Right atrium auricular region (tissue), 2 donors: ENCODE measurements around the gene GPD1. TPM values are rescaled to one million over a fixed set of nuclear protein-coding genes. Genes with fewer than 3 reads are reported as not detected.

Experiments
- DNase-seq: peaks from one replicate; pipeline ENCODE4 v3.0.0-alpha.2; 2019; ENCODE audit warnings: low spot score
- H3K27ac ChIP-seq, 2 donors: fragments of 200-600 bp; sonication (generic); 1 replicate in 1 of 2; 2 replicates in 1 of 2; pipeline ENCODE4 v1.5.1; 2016 to 2019
- H3K27me3 ChIP-seq, 2 donors: fragments of 200-600 bp; sonication (generic); one replicate each; pipeline versions ENCODE4 v1.5.1 to v1.6.0; 2017 to 2019
- H3K36me3 ChIP-seq: fragments of 200-600 bp; sonication (generic); one replicate; pipeline ENCODE4 v1.5.1; 2016
- H3K4me1 ChIP-seq, 2 donors: fragments of 200-600 bp; sonication (generic); one replicate each; pipeline versions ENCODE4 v1.5.1 to v1.6.0; 2017 to 2019
- H3K4me3 ChIP-seq, 2 donors: fragments of 200-600 bp; sonication (generic); 1 replicate in 1 of 2; 2 replicates in 1 of 2; pipeline ENCODE4 v1.5.1; 2017 to 2019; ENCODE audit warnings: mild to moderate bottlenecking in 1 of 2, moderate library complexity in 1 of 2
- H3K9me3 ChIP-seq, 2 donors: fragments of 200-600 bp; sonication (generic); one replicate each; pipeline ENCODE4 v1.5.1; 2019
- total RNA-seq, 2 donors: library from RNA; depleted of rRNA; stranded (reverse); fragments of >200 nt; gene quantifications; one replicate each; pipeline ENCODE4 v1.1.0, GENCODE V29; 2016
- TF ChIP-seq, protein P1 (sequence below), 2 donors: fragments of 200-600 bp; sonication (generic); IDR thresholded peaks; one replicate each; pipeline ENCODE4 v1.5.1; 2019; ENCODE audit warnings: antibody characterized with exemption in 2 of 2

GPD1 gene
- total RNA-seq, 2 donors from 2014 or later = 8.8 to 38.7 TPM

DNA sequence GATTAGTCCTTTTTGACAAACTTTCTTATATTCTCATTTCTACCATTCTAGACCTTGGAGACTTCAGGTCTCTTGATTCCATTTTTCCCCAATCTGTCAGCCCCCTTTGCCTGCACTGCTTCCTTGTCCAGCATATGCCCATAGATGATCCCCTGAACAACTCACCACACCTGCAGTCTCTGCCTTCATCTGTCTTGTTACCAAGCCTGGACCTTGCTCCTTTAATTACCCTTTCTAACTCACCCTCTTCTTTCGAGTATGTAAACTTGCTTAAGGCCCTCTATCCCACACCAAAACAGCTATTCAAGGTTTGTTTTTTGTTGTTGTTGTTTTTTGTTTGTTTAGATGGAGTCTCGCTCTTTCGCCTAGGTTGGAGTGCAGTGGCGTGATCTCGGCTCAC is 17.8 kb downstream of the GPD1 start:
- no peak for DNase-seq
- TF ChIP-seq, protein P1, sequence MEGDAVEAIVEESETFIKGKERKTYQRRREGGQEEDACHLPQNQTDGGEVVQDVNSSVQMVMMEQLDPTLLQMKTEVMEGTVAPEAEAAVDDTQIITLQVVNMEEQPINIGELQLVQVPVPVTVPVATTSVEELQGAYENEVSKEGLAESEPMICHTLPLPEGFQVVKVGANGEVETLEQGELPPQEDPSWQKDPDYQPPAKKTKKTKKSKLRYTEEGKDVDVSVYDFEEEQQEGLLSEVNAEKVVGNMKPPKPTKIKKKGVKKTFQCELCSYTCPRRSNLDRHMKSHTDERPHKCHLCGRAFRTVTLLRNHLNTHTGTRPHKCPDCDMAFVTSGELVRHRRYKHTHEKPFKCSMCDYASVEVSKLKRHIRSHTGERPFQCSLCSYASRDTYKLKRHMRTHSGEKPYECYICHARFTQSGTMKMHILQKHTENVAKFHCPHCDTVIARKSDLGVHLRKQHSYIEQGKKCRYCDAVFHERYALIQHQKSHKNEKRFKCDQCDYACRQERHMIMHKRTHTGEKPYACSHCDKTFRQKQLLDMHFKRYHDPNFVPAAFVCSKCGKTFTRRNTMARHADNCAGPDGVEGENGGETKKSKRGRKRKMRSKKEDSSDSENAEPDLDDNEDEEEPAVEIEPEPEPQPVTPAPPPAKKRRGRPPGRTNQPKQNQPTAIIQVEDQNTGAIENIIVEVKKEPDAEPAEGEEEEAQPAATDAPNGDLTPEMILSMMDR (IDR thresholded peaks at IDR 0.05) = no peak
- H3K27ac ChIP-seq = no peak overlapping the region
- peaks cover 33% of the 10 kb centered on the region for H3K36me3 ChIP-seq
- peaks cover 0 to 6% of the 10 kb centered on the region in 2 donors for H3K4me1 ChIP-seq
- no peaks in the 10 kb centered on the region for H3K27me3 ChIP-seq
- no peaks in the 10 kb centered on the region for H3K9me3 ChIP-seq
- no peak overlapping the region for H3K4me3 ChIP-seq

DNA sequence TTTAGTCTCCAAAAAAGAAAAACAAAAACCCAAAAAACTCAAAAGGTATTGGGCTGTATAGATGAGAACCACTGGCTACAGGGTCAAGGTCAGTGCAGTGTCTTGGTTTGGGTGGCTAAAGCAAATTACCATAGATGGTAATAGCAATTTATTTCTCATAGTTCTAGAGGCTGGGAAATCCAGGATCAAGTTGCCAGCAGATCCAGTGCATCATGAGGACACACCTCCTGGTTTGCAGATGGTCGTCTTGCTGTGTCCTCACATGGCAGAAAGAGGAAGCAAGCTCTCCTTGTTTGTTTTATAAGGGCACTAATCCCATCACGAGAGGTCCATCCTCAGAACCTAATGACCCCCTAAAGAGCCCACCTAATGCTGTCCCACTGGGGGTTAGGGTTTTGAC is 19.4 kb downstream of the GPD1 start:
- TF ChIP-seq, protein P1 (IDR thresholded peaks at IDR 0.05) = no peak
- Histone ChIP-seq H3K4me1 (no peaks in the 10 kb centered on the region), H3K4me3 (no peak overlapping the region), H3K27me3 (no peaks in the 10 kb centered on the region), H3K27ac (no peak overlapping the region), H3K9me3 (no peaks in the 10 kb centered on the region), H3K36me3 (peaks cover 43% of the 10 kb centered on the region)
- no peak for DNase-seq

DNA sequence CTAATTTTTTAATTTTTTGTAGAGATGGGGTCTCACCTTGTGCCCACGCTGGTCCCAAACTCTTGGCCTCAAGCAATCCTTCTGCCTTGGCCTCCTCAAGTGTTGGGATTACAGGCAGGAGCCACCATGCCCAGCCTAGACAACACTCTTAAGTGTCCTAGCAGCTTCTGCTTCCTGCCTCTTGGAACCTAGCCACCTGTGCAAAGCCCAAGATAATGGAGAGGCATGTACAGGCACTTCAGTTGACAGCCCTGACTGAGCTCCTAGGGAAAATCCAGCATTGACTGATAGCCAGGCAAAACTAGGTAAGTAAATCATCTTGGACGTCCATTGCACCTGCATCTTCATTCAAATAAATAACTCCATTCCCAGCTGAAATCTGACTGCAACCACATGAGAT is 23.7 kb downstream of the GPD1 start:
- H3K36me3 ChIP-seq = peaks cover 39% of the 10 kb centered on the region
- H3K4me3 ChIP-seq = no peak overlapping the region
- no peaks in the 10 kb centered on the region for H3K4me1 ChIP-seq

DNA sequence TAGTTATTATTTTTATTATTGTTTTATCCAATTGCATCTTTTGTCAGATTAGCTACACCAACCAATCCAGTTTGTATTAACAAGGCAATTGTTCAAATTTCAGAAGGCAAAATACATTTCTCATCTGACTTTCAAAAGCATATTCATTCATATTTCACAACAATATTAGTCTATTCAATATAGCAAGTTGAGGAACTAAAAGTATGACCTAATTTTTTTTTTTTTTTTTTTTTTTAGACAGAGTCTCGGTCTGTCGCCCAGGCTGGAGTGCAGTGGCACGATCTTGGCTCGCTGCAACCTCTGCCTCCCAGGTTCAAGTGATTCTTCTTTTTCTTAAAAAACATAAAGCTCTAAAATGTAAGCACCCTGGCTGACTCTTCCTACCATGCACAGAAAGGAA is 25.5 kb downstream of the GPD1 start:
- Histone ChIP-seq H3K4me1 (no peaks in the 10 kb centered on the region), H3K4me3 (no peak overlapping the region), H3K9me3 (no peaks in the 10 kb centered on the region), H3K36me3 (peaks cover 48% of the 10 kb centered on the region), H3K27me3 (no peaks in the 10 kb centered on the region), H3K27ac (no peak overlapping the region)
- TF ChIP-seq, protein P1 (IDR thresholded peaks at IDR 0.05) = no peak
- no peak for DNase-seq

More for the DNA sequence above, 23.7 kb downstream of the GPD1 start:
- DNase-seq = no peak
- Histone ChIP-seq H3K9me3 (no peaks in the 10 kb centered on the region), H3K27me3 (no peaks in the 10 kb centered on the region), H3K27ac (no peak overlapping the region)
- TF ChIP-seq, protein P1 (IDR thresholded peaks at IDR 0.05) = no peak

DNA sequence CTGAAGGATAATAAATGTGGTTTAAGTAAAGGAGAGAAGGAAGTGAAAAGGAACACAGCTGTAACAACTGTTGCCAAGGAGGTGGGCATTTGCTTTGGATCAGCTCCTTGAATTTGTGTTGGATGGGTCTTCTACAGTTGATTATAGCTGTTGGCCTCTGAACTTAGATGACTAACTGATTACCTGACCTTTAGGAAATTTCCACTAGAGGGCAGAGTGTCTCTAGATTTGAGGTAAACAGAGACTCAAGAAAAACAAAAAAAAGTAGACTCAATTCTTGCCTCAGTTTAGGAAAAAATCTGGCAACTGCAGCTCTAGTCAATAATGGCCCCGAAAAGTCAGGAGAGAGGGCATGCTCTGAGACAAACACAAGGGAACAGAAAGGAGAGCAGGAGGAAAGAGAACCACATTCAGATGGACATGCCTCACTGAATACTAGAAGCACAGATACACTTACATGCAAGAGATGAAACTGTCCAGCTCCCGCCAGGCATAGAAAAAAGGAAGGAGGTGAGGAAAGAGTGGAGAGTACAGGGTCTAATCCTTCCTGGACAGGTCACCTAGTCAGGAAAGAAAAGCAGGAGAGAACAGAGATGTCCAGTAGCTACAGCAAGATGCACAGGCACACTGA is 28.8 kb downstream of the GPD1 start:
- TF ChIP-seq, protein P1 (IDR thresholded peaks at IDR 0.05) = no peak
- no peaks in the 10 kb centered on the region for H3K4me1 ChIP-seq
- no peaks in the 10 kb centered on the region for H3K9me3 ChIP-seq
- no peak for DNase-seq
- H3K27me3 ChIP-seq = no peaks in the 10 kb centered on the region
- no peak overlapping the region for H3K4me3 ChIP-seq
- H3K36me3 ChIP-seq = peaks cover 49% of the 10 kb centered on the region
- no peak overlapping the region for H3K27ac ChIP-seq

DNA sequence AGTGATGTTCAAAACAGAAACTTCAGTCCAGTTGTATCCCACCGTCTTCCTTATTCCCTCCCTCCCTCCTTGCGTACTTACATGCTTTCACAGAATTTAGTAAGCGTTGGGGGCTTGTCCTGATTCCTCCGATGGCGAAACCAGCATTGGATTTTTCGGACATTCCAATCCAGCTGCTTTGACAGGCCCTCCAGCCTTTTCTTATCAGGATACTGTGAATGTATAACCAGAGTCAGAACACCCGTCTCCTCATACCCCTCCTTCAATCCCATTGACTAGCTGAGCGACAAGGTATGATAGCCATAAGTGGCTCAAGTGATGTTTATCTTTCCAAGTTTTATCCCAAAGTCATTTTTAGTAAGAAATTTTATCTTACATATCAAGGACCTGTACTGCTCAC is 39.2 kb downstream of the GPD1 start:
- no peak for DNase-seq
- no peak overlapping the region for H3K27ac ChIP-seq
- no peaks in the 10 kb centered on the region for H3K9me3 ChIP-seq
- H3K4me3 ChIP-seq = no peak overlapping the region
- H3K4me1 ChIP-seq = no peaks in the 10 kb centered on the region
- H3K36me3 ChIP-seq = peaks cover 20% of the 10 kb centered on the region
- TF ChIP-seq, protein P1 (IDR thresholded peaks at IDR 0.05) = no peak
- no peaks in the 10 kb centered on the region for H3K27me3 ChIP-seq
